HG03095 (cell line): ENCODE data around the gene PSMD6.

Experiments
- ATAC-seq: cut with Tn5 transposase; IDR thresholded peaks from one replicate; pipeline ENCODE4 v1.9.1; 2021; ENCODE audit warnings: moderate library complexity; ENCODE audit not compliant: unreplicated experiment

Gene PSMD6

GRCh38 chr3:63980830-63981498 is 42.3 kb downstream of the PSMD6 start:
- ATAC-seq, result no peak

DNA sequence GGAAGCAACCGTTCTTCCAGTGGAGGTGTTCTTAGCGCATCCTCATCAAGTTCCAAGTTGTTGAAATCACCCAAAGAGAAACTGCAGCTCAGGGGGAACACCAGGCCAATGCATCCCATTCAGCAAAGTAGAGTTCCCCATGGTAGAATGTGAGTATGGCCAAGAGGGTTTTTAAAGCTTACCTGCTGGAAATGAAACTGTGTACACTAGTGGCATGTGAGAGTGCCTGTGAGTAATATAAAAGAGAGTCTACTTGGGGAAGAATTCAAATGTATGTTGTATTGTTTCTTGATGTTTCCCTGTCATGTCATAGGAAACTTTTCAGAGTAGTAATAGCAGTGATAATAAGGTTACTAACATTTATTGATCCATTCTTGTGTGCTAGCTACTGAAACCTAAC is 43.3 kb downstream of the PSMD6 start:
- no peak for ATAC-seq

DNA sequence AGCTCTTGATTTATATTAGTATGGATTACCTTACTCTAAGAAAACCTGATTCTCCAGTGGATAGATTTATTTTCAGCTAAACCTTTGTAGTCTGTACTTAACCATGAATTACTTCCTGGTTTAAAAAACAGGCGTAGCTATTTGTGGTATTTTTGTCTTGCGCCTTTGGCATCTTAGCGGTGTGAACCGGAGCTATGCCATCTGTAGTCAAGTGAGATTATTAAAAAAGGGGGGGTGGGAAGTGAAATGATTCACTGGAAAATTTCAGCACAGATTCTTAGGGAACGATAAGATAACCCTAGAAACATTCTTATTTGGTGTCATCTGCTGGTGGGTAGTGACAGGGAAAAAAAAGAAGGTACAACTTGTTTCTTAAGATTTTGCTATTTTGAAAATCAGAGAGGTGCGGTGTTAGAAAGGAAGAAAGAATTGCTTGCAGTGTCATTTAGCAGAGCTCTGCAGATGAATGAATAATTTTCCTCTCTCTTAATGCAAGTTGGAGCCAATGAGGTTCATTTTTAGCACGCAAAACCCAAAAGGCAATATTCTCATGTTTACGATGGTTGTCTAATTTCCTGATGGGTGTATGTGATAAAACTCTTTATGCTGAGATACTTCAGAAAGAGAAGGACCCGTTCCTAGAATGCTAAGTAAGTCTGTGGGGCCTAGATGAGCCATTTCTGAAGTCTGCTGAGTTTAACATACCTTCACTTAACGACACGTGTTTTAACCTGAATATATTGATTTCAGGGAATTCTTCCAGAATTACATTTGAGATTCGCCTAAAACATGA is 44.0 kb downstream of the PSMD6 start:
- no peak for ATAC-seq

DNA sequence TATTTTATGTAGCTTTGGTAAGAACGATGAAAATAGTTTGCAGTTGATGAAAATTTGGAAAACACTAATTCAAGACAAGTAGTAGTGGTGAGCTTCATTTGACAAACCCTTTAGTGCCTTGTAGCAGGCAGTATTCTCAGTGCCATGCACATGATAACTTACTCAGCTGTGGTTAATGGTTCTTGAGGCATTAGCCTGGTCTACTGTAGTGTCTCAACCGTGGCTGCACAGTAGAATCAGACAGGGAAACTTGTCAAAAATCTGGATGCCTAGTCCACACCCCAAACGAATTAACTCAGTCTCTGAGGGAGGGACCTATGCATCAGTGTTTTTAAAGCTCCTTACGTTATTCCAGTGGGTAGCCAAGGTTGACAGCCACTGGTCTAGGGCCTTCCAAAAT is 45.4 kb downstream of the PSMD6 start:
- ATAC-seq, result no peak

DNA sequence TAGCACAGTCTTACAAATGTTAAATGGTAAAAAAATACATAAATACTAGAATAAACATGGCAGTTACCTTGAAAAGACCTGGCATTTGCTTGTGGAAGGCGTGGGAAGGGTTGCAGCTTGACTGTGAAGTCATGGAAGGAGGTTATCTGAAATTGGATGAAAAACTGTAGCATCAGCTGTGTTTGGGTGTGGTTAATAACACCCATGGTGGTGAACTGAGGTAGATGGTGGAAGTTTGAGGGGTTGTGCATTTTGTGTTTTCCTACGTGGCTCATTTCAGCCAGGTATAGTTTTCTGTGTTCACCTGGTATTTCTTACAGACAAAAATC is 46.5 kb downstream of the PSMD6 start:
- no peak for ATAC-seq

GRCh38 chr3:63976161-63976871 is 47.0 kb downstream of the PSMD6 start:
- ATAC-seq, result no peak

DNA sequence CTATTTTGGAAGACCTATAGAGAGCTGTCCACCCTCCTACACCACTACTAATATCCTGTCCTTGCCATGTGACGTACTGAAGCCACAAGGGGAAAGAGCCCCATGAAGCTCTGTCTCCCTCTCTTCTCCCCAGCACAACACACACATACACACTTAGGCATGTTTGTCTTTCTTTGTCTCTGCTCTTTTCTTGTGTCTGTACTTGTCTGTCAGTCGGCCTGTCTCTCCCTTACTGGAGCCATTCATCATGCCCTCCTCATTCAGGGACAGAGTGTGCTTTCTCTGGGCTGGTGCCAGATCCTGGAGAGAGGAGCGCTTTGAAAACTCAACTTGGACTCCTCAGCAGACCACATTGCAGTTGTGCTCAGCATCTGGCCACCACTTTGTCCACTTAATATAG is 47.6 kb downstream of the PSMD6 start:
- ATAC-seq, result no peak

- ATAC-seq, result no peak
Observed at GRCh38 chr3:63974451-63974850, 48.8 kb downstream of the PSMD6 start.

GRCh38 chr3:63973406-63973805 is 49.9 kb downstream of the PSMD6 start:
- ATAC-seq, result no peak

GRCh38 chr3:63972987-63973386 is 50.3 kb downstream of the PSMD6 start:
- no peak for ATAC-seq

DNA sequence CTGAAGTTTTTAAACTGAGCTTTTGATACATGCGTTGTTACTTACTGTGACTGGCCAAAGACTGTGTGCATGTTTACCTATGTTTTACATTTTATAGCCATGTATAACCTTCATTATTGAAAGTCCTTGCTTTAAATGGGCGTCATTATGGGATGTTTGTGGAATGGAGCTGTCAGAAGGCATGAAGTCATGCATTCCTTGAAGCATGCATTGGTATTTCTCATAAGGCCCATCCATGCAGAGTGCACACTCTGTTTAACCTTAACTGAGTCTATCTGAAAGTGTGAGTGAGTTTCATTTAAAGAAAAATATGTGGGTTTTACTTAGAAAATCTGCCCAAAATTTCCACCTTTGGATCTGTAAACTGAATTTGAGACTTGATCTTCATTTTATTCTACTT is 51.1 kb downstream of the PSMD6 start:
- ATAC-seq, result no peak

GRCh38 chr3:63970631-63971475 is 52.4 kb downstream of the PSMD6 start:
- ATAC-seq, result no peak

- ATAC-seq, result no peak
Observed at GRCh38 chr3:63969876-63970275, 53.4 kb downstream of the PSMD6 start.

DNA sequence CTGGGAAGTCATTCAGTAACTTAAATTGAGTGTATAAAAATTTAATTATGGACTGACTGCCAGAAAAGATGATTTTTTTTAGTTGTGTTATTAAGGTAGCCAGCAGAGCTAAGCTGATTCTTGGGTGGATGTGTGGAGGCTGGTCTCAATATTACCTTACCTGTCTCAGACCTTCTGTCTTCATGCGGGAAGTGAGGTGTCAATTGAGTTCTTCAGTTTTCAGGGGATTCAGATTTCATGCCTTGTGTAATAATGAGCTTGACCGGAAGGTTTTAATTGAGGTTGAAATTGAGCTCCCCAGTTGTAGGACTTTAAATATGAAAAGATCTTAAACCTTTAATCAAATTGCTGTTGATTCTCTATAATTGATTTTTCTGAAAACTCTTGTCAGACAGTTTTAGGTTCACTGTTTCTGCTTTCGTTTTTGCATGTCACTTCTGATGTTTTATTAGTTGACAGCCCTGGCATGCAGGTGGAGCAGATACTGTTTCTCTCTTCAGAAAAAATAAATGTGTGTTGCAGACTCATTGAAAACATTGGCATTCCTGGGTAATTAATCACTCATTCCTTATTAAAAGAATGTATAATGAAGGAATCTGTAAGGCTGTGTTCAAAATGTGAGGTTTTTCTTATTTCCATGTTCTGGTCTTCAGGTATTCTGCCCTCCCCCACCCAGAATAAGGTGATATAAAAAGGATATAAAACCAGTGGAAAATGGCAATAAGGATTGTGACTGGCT is 54.5 kb downstream of the PSMD6 start:
- peak; percentile 29 for ATAC-seq

DNA sequence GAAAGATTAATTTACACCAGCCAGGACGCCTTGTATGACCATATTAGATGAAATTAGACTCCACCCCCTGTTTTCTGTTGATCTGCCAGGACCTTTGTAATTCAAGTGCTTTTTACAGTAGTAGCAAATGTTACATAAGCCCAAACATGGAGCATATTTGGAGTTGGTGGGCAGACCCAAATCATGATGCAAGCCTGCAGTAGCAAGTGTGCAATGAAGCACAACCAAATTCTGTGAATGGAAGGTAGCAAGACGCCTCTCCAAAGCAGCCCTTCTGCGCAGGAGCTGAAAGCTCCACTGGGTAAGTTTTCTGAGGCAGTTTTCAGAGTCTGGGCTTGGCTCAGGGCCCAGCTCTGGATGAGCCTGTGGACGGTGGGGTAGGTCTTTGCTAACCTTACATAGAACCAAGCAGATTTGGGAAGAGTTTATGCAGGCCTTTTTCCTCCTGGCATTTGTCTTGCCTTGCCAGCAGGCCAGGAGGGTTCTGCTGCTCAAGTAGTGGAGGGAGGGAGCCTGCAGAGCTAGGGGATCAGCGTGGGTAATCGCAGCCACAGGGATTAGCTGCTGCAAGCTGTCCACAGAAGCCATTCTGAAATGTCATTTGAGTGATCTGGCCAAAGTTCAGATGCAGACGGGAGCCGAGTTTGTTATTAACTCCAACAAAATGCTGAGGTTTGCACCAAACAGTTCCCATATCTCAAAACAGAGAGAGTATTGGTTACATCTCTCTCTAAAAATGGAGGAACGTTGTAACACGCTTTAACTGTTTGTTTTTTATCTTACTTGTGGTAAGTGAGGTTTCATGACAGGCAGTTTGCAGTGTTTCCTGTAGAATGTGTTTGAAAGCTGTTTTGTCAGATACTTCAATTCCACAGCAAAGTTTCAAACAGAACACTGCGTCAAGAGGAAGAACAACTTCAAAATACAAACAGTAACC is 55.4 kb downstream of the PSMD6 start:
- peak; percentile 47 for ATAC-seq

DNA sequence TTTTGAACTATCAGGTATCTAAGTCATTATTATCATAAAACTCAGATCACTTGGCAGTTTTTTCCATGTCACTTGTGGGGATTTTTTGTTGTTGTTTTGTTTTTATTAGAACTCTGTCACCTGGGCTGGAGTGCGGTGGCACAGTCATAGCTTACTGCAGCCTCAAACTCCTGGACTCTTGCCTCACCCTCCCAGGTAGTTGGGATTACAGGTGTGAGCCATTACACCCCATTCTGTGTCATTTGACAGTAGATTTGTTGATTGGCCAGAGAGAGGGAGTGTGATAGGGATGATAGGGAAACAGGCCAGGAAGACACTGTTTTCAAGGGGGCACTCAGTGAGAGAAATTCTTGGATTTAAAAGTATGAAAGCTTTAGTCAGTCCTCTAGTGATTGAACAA is 56.4 kb downstream of the PSMD6 start:
- no peak for ATAC-seq

GRCh38 chr3:63966007-63966406 is 57.3 kb downstream of the PSMD6 start:
- no peak for ATAC-seq

- ATAC-seq, result no peak
Observed at GRCh38 chr3:63964681-63965485, 58.4 kb downstream of the PSMD6 start.

DNA sequence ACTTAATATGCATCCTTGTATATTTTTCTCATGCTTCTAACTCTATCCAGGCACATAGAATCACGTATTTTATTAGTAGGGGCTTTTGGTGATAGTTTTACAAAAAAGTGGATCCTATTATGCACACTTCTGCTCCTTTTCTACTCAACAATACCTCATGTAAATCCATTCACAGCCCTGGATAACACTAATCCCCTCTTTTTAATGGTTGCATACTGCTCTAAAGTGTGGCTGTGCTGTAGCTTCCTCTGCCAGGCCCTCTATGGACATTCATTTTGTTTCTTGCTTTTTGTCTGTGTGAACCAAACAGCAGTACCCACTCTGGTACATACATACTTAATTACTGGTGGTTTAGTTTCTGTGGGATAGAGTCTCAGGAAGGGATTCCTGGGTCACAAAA is 59.8 kb downstream of the PSMD6 start:
- no peak for ATAC-seq
